GM23338 (cell line): ENCODE data around the gene COBL. TPM values are rescaled to one million over a fixed set of nuclear protein-coding genes. Genes with fewer than 3 reads are reported as not detected.

Experiments
- ATAC-seq: fragments of 200-7000 bp; cut with Tn5 transposase; 3 replicates; pipeline ENCODE4 v1.9.1; 2020
- DNase-seq: peaks from one replicate; pipeline ENCODE4 v3.0.0-alpha.2; 2015; ENCODE audit warnings: low spot score
- H2AFZ ChIP-seq: fragments of 200-600 bp; sonication (generic); 2 replicates; pipeline ENCODE4 v1.8.0; 2016; ENCODE audit warnings: antibody characterized with exemption, mild to moderate bottlenecking, moderate library complexity
- H3F3A ChIP-seq: fragments of 200-600 bp; sonication (generic); replicated peaks from 2 replicates; pipeline ENCODE4 v1.8.0; 2017; ENCODE audit warnings: antibody characterized with exemption, mixed run types, low read depth
- H3K27ac ChIP-seq: fragments of 200-600 bp; sonication (generic); 2 replicates; pipeline ENCODE4 v1.6.1; 2016; ENCODE audit warnings: low read depth
- H3K27me3 ChIP-seq: fragments of 200-600 bp; sonication (generic); 2 replicates; pipeline ENCODE4 v1.8.0; 2016; ENCODE audit warnings: mild to moderate bottlenecking, mixed run types, moderate library complexity; ENCODE audit not compliant: insufficient read depth
- H3K36me3 ChIP-seq: fragments of 200-600 bp; sonication (generic); 2 replicates; pipeline ENCODE4 v1.8.0; 2016; ENCODE audit warnings: mild to moderate bottlenecking; ENCODE audit not compliant: insufficient read depth
- H3K4me1 ChIP-seq: fragments of 200-600 bp; sonication (generic); 2 replicates; pipeline ENCODE4 v1.8.0; 2016; ENCODE audit warnings: mild to moderate bottlenecking, moderate library complexity; ENCODE audit not compliant: insufficient read depth
- H3K4me2 ChIP-seq: fragments of 200-600 bp; sonication (generic); 2 replicates; pipeline ENCODE4 v1.7.1; 2017; ENCODE audit warnings: mixed run types
- H3K4me3 ChIP-seq: fragments of 200-600 bp; sonication (generic); 2 replicates; pipeline ENCODE4 v1.6.1; 2016; ENCODE audit warnings: mixed run types
- H3K79me2 ChIP-seq: fragments of 200-600 bp; sonication (generic); replicated peaks from 2 replicates; pipeline ENCODE4 v1.8.0; 2017; ENCODE audit warnings: mild to moderate bottlenecking; ENCODE audit not compliant: insufficient read depth
- H3K9me2 ChIP-seq: fragments of 200-600 bp; sonication (generic); 2 replicates; pipeline ENCODE4 v1.8.0; 2017; ENCODE audit not compliant: insufficient read depth
- H4K20me1 ChIP-seq: fragments of 200-600 bp; sonication (generic); replicated peaks from 2 replicates; pipeline ENCODE4 v1.8.0; 2017; ENCODE audit warnings: mild to moderate bottlenecking; ENCODE audit not compliant: insufficient read depth
- H3K27ac Mint-ChIP-seq: 2 replicates; pipeline ENCODE4 v1.8.0; 2020; ENCODE audit warnings: inconsistent platforms, mild to moderate bottlenecking, moderate library complexity, mixed read lengths
- H3K27me3 Mint-ChIP-seq: 3 replicates; pipeline ENCODE4 v1.8.0; 2022; ENCODE audit warnings: low read depth, mild to moderate bottlenecking, moderate library complexity, mixed read lengths, inconsistent platforms; ENCODE audit not compliant: insufficient read depth, poor library complexity
- H3K36me3 Mint-ChIP-seq: 3 replicates; pipeline ENCODE4 v1.8.0; 2021; ENCODE audit warnings: low read depth, mild to moderate bottlenecking, inconsistent platforms, moderate library complexity, mixed read lengths
- H3K4me1 Mint-ChIP-seq: 3 replicates; pipeline ENCODE4 v1.8.0; 2020; ENCODE audit warnings: mild to moderate bottlenecking, inconsistent platforms, mixed read lengths
- H3K4me3 Mint-ChIP-seq: 3 replicates; pipeline ENCODE4 v1.8.0; 2021; ENCODE audit warnings: moderate library complexity, mild to moderate bottlenecking, inconsistent platforms, mixed read lengths
- H3K9me3 Mint-ChIP-seq: 3 replicates; pipeline ENCODE4 v1.8.0; 2020; ENCODE audit warnings: moderate library complexity, mild to moderate bottlenecking, inconsistent platforms, mixed read lengths
- CREB1 ChIP-seq: fragments of 250-450 bp; sonication (Bioruptor Pico); IDR thresholded peaks from 2 replicates; pipeline ENCODE4 v1.5.0; 2020; ENCODE audit warnings: low read depth, mild to moderate bottlenecking, moderate library complexity
- CTCF ChIP-seq, 2 experiments: fragments of 200-600 bp in 1 of 2; sonication (generic) in 1 of 2; conservative IDR thresholded peaks; 2 replicates each; pipeline versions ENCODE4 v1.5.1 to v1.6.1; 2016 to 2017; ENCODE audit warnings: antibody characterized with exemption in 2 of 2, low read depth in 2 of 2, mild to moderate bottlenecking in 2 of 2, moderate library complexity in 1 of 2
- ETS1 ChIP-seq: IDR thresholded peaks from 2 replicates; pipeline ENCODE4 v1.6.1; 2016; ENCODE audit warnings: antibody characterized with exemption
- EZH2 ChIP-seq: fragments of 200-600 bp; sonication (generic); IDR thresholded peaks from one replicate; pipeline ENCODE4 v1.8.0; 2017; ENCODE audit warnings: antibody characterized with exemption, mild to moderate bottlenecking, low read depth; ENCODE audit not compliant: unreplicated experiment
- EZH2phosphoT487 ChIP-seq: fragments of 200-600 bp; sonication (generic); IDR thresholded peaks from one replicate; pipeline ENCODE4 v1.8.1; 2018; ENCODE audit warnings: antibody characterized with exemption; ENCODE audit not compliant: unreplicated experiment
- JUNB ChIP-seq: IDR thresholded peaks from one replicate; pipeline ENCODE4 v1.6.1; 2016; ENCODE audit warnings: antibody characterized with exemption; ENCODE audit not compliant: unreplicated experiment
- NANOG ChIP-seq: IDR thresholded peaks from 2 replicates; pipeline ENCODE4 v1.6.1; 2016; ENCODE audit warnings: antibody characterized with exemption, borderline replicate concordance
- POLR2AphosphoS5 ChIP-seq: IDR thresholded peaks from 2 replicates; pipeline ENCODE4 v1.6.1; 2016; ENCODE audit warnings: antibody characterized with exemption, low read depth
- REST ChIP-seq: IDR thresholded peaks from one replicate; pipeline ENCODE4 v1.6.1; 2018; ENCODE audit warnings: antibody characterized with exemption; ENCODE audit not compliant: unreplicated experiment
- STAT1 ChIP-seq: IDR thresholded peaks from one replicate; pipeline ENCODE4 v1.6.1; 2016; ENCODE audit warnings: antibody characterized with exemption; ENCODE audit not compliant: unreplicated experiment
- ZNF114 ChIP-seq: fragments of 250-450 bp; sonication (Bioruptor Pico); IDR thresholded peaks from 2 replicates; pipeline ENCODE4 v1.5.0; 2020; ENCODE audit warnings: mild to moderate bottlenecking, moderate library complexity
- ZNF331 ChIP-seq: fragments of 250-450 bp; sonication (Bioruptor Pico); IDR thresholded peaks from 2 replicates; pipeline ENCODE4 v1.5.0; 2020; ENCODE audit warnings: low read depth, mild to moderate bottlenecking, moderate library complexity
- ZNF462 ChIP-seq: fragments of 250-450 bp; sonication (Bioruptor Pico); IDR thresholded peaks from 2 replicates; pipeline ENCODE4 v1.5.0; 2020; ENCODE audit warnings: mild to moderate bottlenecking, moderate library complexity
- polyA plus RNA-seq: library from polyadenylated mRNA; unstranded; fragments of >200 nt; fragmentation: Nextera tagmentation; extraction: Ambion mirVana; gene quantifications from 2 replicates; pipeline ENCODE4 v1.2.1, GENCODE V29; 2016
- total RNA-seq: library from RNA; depleted of rRNA; stranded (reverse); fragments of >200 nt; shearing (Covaris generic); gene quantifications from 2 replicates; pipeline ENCODE4 v1.2.3, GENCODE V29; 2014

The COBL gene
- total and polyA plus RNA-seq, 2 experiments from 2014 or later: 18.3 to 51.9 TPM

- peaks cover 14% of the 10 kb centered on the region for H3F3A ChIP-seq
- H3K9me2 ChIP-seq: no peaks in the 10 kb centered on the region
- peaks cover 24% of the 10 kb centered on the region for H4K20me1 ChIP-seq
- H3K4me2 ChIP-seq: no peak overlapping the region
- peak; percentile 20 for ATAC-seq
- no peak overlapping the region for H3K4me3 ChIP-seq
- Mint-ChIP-seq H3K36me3 (no peaks in the 10 kb centered on the region; the same call in 2 of the 3 replicates), H3K27me3 (peaks cover 3% of the 10 kb centered on the region), H3K4me1 (peaks cover 31% of the 10 kb centered on the region), H3K4me3 (no peak overlapping the region), H3K9me3 (no peaks in the 10 kb centered on the region), H3K27ac (no peak overlapping the region; the same call in 1 of the 2 replicates)
- H3K27me3 ChIP-seq: no peaks in the 10 kb centered on the region
- peaks cover 67% of the 10 kb centered on the region for H3K79me2 ChIP-seq
- DNase-seq: no peak
- H2AFZ ChIP-seq: no peak overlapping the region
- TF ChIP-seq ZNF114: no peak
- TF ChIP-seq STAT1: no peak
- TF ChIP-seq ETS1: no peak
- TF ChIP-seq ZNF331 (CRISPR knock-in tag): no peak
- TF ChIP-seq NANOG: no peak
- TF ChIP-seq REST: no peak
- TF ChIP-seq EZH2phosphoT487: no peak
- no peak for TF ChIP-seq ZNF462
- TF ChIP-seq EZH2: no peak
- TF ChIP-seq JUNB: no peak
- TF ChIP-seq CTCF (conservative IDR thresholded peaks at IDR 0.05; ENCODE audit: low read depth in 2 of 2): no peak
- no peak for TF ChIP-seq CREB1 (CRISPR knock-in tag)
- no peak for TF ChIP-seq POLR2AphosphoS5
- no peaks in the 10 kb centered on the region for H3K36me3 ChIP-seq
- peaks cover 17% of the 10 kb centered on the region for H3K4me1 ChIP-seq
- no peak overlapping the region; the same call in 1 of the 2 replicates for H3K27ac ChIP-seq
These were observed 93.7 kb downstream of the COBL start for GRCh38 chr7:51222916-51223315.
